Vagina (tissue), 2 donors: ENCODE data around the gene SPO11. TPM values are rescaled to one million over a fixed set of nuclear protein-coding genes. Genes with fewer than 3 reads are reported as not detected.

Experiments
- DNase-seq, 2 donors: peaks; one replicate each; pipeline ENCODE4 v3.0.0-alpha.2; 2017; ENCODE audit errors: extremely low spot score in 2 of 2
- H3K27ac ChIP-seq: fragments of 200-600 bp; sonication (generic); one replicate; pipeline ENCODE4 v1.5.1; 2019
- H3K27me3 ChIP-seq: fragments of 200-600 bp; sonication (generic); one replicate; pipeline ENCODE4 v1.5.1; 2019
- H3K36me3 ChIP-seq, 2 donors: fragments of 200-600 bp; sonication (generic); one replicate each; pipeline ENCODE4 v1.5.1; 2017 to 2019
- H3K4me1 ChIP-seq: fragments of 200-600 bp; sonication (generic); one replicate; pipeline ENCODE4 v1.5.1; 2019
- H3K4me3 ChIP-seq, 2 donors: fragments of 200-600 bp; sonication (generic); 1 replicate in 1 of 2; 2 replicates in 1 of 2; pipeline ENCODE4 v1.5.1; 2016 to 2019
- H3K9me3 ChIP-seq: fragments of 200-600 bp; sonication (generic); one replicate; pipeline ENCODE4 v1.5.1; 2019
- CTCF ChIP-seq, 3 experiments: fragments of 450-650 bp in 2 of 3; fragments of 200-600 bp in 1 of 3; sonication (generic) in 1 of 3; IDR thresholded peaks; one replicate each; pipeline ENCODE4 v1.5.1; 2017 to 2019; ENCODE audit warnings: antibody characterized with exemption in 3 of 3, mild to moderate bottlenecking in 2 of 3, moderate library complexity in 2 of 3
- POLR2A ChIP-seq, 2 donors: fragments of 450-650 bp; IDR thresholded peaks; one replicate each; pipeline ENCODE4 v1.6.1; 2017; ENCODE audit warnings: antibody characterized with exemption in 2 of 2, mild to moderate bottlenecking in 2 of 2, moderate library complexity in 2 of 2
- POLR2AphosphoS5 ChIP-seq, 2 donors: sonication (generic); formaldehyde crosslinking; IDR thresholded peaks; one replicate each; pipeline ENCODE4 v1.9.0; 2017; ENCODE audit warnings: antibody characterized with exemption in 2 of 2, mild to moderate bottlenecking in 2 of 2, low read depth in 1 of 2; ENCODE audit not compliant: insufficient read depth in 1 of 2
- intact Hi-C: fragments of 100-400 bp; cut with DNase I; formaldehyde crosslinking; loops from one replicate; pipeline ENCODE4 v1.15.1; 2023
- total RNA-seq: library from RNA; depleted of rRNA; stranded (reverse); fragments of >200 nt; gene quantifications from one replicate; pipeline ENCODE4 v1.2.3, GENCODE V29; 2016

The SPO11 gene
- total RNA-seq, 1 donor from 2014 or later: not detected

- intact Hi-C loops: no loop called here
- no peak for DNase-seq
Measured at GRCh38 chr20:57287007-57287880, 42.4 kb upstream of the SPO11 start.

GRCh38 chr20:57287901-57288300 is 41.7 kb upstream of the SPO11 start:
- no peaks in the 10 kb centered on the region for H3K36me3 ChIP-seq
- no peak overlapping the region for H3K27ac ChIP-seq
- no peaks in the 10 kb centered on the region for H3K9me3 ChIP-seq
- DNase-seq: no peak
- H3K4me3 ChIP-seq: no peak overlapping the region
- no peaks in the 10 kb centered on the region for H3K27me3 ChIP-seq
- no peak for TF ChIP-seq POLR2A (IDR thresholded peaks at IDR 0.05)
- no peak for TF ChIP-seq POLR2AphosphoS5 (IDR thresholded peaks at IDR 0.05; ENCODE audit: insufficient read depth in 1 of 2, low read depth in 1 of 2)
- TF ChIP-seq CTCF (IDR thresholded peaks at IDR 0.05): no peak
- intact Hi-C loops: no loop called here
- peaks cover 18% of the 10 kb centered on the region for H3K4me1 ChIP-seq

More at GRCh38 chr20:57287007-57287880, 42.4 kb upstream of the SPO11 start:
- Histone ChIP-seq H3K27ac (no peak overlapping the region), H3K27me3 (no peaks in the 10 kb centered on the region), H3K4me3 (no peak overlapping the region), H3K36me3 (no peaks in the 10 kb centered on the region), H3K4me1 (peaks cover 24% of the 10 kb centered on the region), H3K9me3 (no peaks in the 10 kb centered on the region)
- TF ChIP-seq CTCF (IDR thresholded peaks at IDR 0.05) (no peak), POLR2A (IDR thresholded peaks at IDR 0.05) (no peak), POLR2AphosphoS5 (IDR thresholded peaks at IDR 0.05; ENCODE audit: insufficient read depth in 1 of 2, low read depth in 1 of 2) (no peak)

GRCh38 chr20:57288651-57289277 is 40.8 kb upstream of the SPO11 start:
- intact Hi-C loops: no loop called here
- Histone ChIP-seq H3K4me3 (no peak overlapping the region), H3K36me3 (no peaks in the 10 kb centered on the region), H3K27ac (no peak overlapping the region), H3K27me3 (no peaks in the 10 kb centered on the region), H3K9me3 (no peaks in the 10 kb centered on the region), H3K4me1 (peaks cover 14% of the 10 kb centered on the region)
- DNase-seq: no peak
- TF ChIP-seq POLR2A (IDR thresholded peaks at IDR 0.05) (no peak), CTCF (IDR thresholded peaks at IDR 0.05) (no peak), POLR2AphosphoS5 (IDR thresholded peaks at IDR 0.05; ENCODE audit: insufficient read depth in 1 of 2, low read depth in 1 of 2) (no peak)

GRCh38 chr20:57289391-57290177 is 40.0 kb upstream of the SPO11 start:
- Histone ChIP-seq H3K4me3 (no peak overlapping the region), H3K27me3 (no peaks in the 10 kb centered on the region), H3K4me1 (peaks cover 14% of the 10 kb centered on the region), H3K27ac (no peak overlapping the region), H3K9me3 (no peaks in the 10 kb centered on the region), H3K36me3 (no peaks in the 10 kb centered on the region)
- DNase-seq: no peak
- intact Hi-C loops: no loop called here
- TF ChIP-seq POLR2AphosphoS5 (IDR thresholded peaks at IDR 0.05; ENCODE audit: insufficient read depth in 1 of 2, low read depth in 1 of 2): no peak
- TF ChIP-seq CTCF (IDR thresholded peaks at IDR 0.05): no peak
- no peak for TF ChIP-seq POLR2A (IDR thresholded peaks at IDR 0.05)
